WERI-Rb-1 (cell line): Measurements from ENCODE around the gene STUM.

ENCODE experiments used
- DNase-seq: peaks from one replicate; pipeline ENCODE4 v3.0.0-alpha.2; 2020
- H3K27ac ChIP-seq: fragments of 250-450 bp; sonication (Bioruptor Pico); 2 replicates; pipeline ENCODE4 v1.5.1; 2020; ENCODE audit warnings: mild to moderate bottlenecking, moderate library complexity
- H3K27me3 ChIP-seq: fragments of 250-450 bp; sonication (Bioruptor Pico); 2 replicates; pipeline ENCODE4 v1.5.1; 2021; ENCODE audit warnings: mild to moderate bottlenecking, low read depth, moderate library complexity; ENCODE audit not compliant: insufficient read depth, severe bottlenecking
- H3K36me3 ChIP-seq: fragments of 250-450 bp; sonication (Bioruptor Pico); 2 replicates; pipeline ENCODE4 v1.5.1; 2020; ENCODE audit warnings: mild to moderate bottlenecking, moderate library complexity
- H3K4me3 ChIP-seq: 2 replicates; pipeline ENCODE4 v1.5.1; 2011; ENCODE audit warnings: low read depth, mild to moderate bottlenecking, control low read depth, low read length
- H3K9me3 ChIP-seq: fragments of 250-450 bp; sonication (Bioruptor Pico); 2 replicates; pipeline ENCODE4 v1.5.1; 2021; ENCODE audit warnings: mild to moderate bottlenecking, moderate library complexity; ENCODE audit not compliant: severe bottlenecking
- TF ChIP-seq, protein P1 (sequence below): IDR thresholded peaks from 2 replicates; pipeline ENCODE4 v1.5.1; 2011; ENCODE audit warnings: low read depth, mild to moderate bottlenecking, control low read depth, inconsistent platforms, low read length

Gene STUM

DNA sequence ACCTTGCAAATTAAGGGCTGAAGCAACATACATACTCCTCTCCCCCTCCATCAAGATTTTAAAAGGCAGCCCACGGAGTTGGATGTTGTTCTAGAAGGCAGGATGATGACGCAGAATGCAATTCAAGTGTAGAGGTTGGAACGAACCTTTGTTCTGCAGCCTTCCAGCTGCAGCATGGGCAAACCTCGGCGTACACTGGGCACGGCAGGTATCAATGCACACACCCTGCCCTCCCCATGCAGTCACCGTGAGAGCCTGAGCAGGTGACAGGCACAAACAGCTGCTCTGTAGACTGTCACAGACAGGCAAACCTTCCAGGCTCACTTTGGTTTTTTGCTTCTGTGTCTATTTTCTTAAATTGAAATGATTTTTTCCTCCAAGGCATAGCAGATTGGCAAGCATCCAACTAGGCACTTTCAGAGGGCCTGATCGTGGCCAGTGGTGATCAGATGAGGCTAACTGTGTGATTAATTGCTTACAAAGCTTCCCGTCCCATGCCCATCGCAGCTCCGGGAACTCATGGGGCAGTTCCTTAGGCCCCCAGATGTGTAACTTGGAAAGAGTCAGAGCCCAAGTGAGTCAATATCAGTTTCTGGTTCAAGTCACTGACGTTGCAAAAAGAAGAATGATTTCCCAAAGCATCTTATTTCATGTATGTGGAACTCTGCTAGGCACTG lies 108.2 kb downstream of the STUM start:
- H3K27ac ChIP-seq = no peak overlapping the region
- no peaks in the 10 kb centered on the region for H3K27me3 ChIP-seq
- no peaks in the 10 kb centered on the region for H3K9me3 ChIP-seq
- H3K4me3 ChIP-seq = no peak overlapping the region
- no peaks in the 10 kb centered on the region for H3K36me3 ChIP-seq
- no peak for DNase-seq
- TF ChIP-seq, protein P1, sequence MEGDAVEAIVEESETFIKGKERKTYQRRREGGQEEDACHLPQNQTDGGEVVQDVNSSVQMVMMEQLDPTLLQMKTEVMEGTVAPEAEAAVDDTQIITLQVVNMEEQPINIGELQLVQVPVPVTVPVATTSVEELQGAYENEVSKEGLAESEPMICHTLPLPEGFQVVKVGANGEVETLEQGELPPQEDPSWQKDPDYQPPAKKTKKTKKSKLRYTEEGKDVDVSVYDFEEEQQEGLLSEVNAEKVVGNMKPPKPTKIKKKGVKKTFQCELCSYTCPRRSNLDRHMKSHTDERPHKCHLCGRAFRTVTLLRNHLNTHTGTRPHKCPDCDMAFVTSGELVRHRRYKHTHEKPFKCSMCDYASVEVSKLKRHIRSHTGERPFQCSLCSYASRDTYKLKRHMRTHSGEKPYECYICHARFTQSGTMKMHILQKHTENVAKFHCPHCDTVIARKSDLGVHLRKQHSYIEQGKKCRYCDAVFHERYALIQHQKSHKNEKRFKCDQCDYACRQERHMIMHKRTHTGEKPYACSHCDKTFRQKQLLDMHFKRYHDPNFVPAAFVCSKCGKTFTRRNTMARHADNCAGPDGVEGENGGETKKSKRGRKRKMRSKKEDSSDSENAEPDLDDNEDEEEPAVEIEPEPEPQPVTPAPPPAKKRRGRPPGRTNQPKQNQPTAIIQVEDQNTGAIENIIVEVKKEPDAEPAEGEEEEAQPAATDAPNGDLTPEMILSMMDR = no peak

DNA sequence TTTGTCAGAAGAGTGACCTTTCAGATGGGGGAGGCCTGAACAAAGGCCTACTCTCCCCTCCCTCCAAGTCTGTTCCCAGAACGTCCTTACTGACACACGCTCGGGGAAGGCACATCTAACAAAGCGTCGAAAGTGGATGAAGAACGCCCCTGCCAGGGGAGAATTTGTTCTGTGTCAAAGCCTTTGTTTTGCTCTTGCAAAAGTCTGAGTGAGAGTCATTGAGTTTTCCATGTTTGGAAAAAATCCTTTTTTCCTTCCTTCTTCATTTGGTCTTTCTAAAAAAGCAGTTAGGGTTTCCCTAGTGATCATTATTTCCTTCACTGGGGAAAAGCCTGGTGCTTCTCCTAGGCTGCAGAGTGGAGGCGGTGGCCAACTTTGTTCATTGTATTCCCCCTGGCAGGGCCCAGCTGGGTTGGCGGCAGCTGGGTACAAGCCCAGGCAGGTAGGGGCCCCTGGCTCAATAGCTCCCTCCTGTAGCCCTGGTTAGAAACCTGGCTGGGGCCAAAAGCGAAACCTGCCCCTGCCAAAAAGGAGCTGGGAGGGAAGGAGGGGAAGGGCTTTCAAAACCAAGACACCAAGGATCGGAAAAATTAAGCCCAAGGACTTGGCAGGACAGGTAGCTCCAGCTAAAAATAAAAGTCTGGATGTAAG lies 109.5 kb downstream of the STUM start:
- no peak for DNase-seq
- H3K4me3 ChIP-seq = no peak overlapping the region
- H3K36me3 ChIP-seq = no peaks in the 10 kb centered on the region
- no peaks in the 10 kb centered on the region for H3K9me3 ChIP-seq
- H3K27ac ChIP-seq = no peak overlapping the region
- TF ChIP-seq, protein P1 = no peak
- no peaks in the 10 kb centered on the region for H3K27me3 ChIP-seq

DNA sequence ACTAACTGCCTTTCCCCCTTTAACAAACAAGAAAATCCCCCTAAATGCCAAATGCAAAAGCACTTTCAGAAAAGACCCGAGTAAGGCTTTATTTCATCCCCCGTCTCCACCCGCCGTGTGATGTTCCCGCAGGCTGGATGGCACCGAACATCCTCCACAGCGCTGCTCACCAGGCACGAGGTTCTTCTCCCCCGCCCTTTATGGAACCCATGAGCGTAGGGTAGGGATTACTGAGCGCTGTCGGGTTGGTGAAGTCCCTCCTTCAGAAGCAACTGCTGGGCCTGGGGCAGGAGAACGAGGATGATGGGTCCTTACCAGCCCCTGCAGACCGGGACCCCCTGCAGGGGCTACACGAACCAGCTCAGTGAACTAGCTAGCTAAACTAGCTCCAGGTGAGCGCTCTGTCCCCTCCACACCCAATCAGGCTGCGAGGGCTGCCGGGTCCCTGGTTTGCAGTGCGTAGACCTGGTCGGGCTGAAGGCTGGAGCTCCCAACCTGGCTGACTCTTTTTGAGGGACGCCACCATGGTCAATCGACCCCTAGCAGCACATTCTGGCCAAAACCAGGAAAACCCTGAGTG lies 110.1 kb downstream of the STUM start:
- no peaks in the 10 kb centered on the region for H3K9me3 ChIP-seq
- H3K4me3 ChIP-seq = no peak overlapping the region
- no peak overlapping the region for H3K27ac ChIP-seq
- TF ChIP-seq, protein P1 = no peak
- no peaks in the 10 kb centered on the region for H3K36me3 ChIP-seq
- H3K27me3 ChIP-seq = no peaks in the 10 kb centered on the region
- DNase-seq = no peak
